Body of pancreas (tissue), 4 donors: Measurements from ENCODE around the gene MRPS24. TPM values are rescaled to one million over a fixed set of nuclear protein-coding genes. Genes with fewer than 3 reads are reported as not detected.

ENCODE experiments used
- ATAC-seq: fragments of 150-250 bp; one replicate; pipeline ENCODE4 v1.9.1; 2016
- DNase-seq, 4 donors: peaks; one replicate each; pipeline ENCODE4 v3.0.0-alpha.2; 2019
- H3K27ac ChIP-seq, 4 donors: fragments of 200-600 bp; sonication (generic); 1 replicate in 3 of 4; 2 replicates in 1 of 4; pipeline versions ENCODE4 v1.5.1 to v1.6.1; 2016 to 2019; ENCODE audit warnings: mild to moderate bottlenecking in 1 of 4, mixed read lengths in 1 of 4, moderate library complexity in 1 of 4
- H3K27me3 ChIP-seq, 2 donors: fragments of 200-600 bp; sonication (generic); one replicate each; pipeline ENCODE4 v1.6.0; 2016; ENCODE audit warnings: mild to moderate bottlenecking in 1 of 2
- H3K36me3 ChIP-seq, 2 donors: fragments of 200-600 bp; sonication (generic); replicated peaks in 1 of 2; 2 replicates each; pipeline ENCODE4 v1.5.1; 2016; ENCODE audit warnings: low read depth in 2 of 2; ENCODE audit not compliant: insufficient read depth in 1 of 2
- H3K4me1 ChIP-seq: fragments of 200-600 bp; sonication (generic); one replicate; pipeline ENCODE4 v1.6.0; 2016
- H3K4me3 ChIP-seq, 2 donors: fragments of 200-600 bp; sonication (generic); 1 replicate in 1 of 2; 2 replicates in 1 of 2; pipeline ENCODE4 v1.5.1; 2016 to 2019
- H3K9me3 ChIP-seq, 3 donors: fragments of 200-600 bp; sonication (generic); 1 replicate in 2 of 3; 2 replicates in 1 of 3; pipeline ENCODE4 v1.5.1; 2016
- CTCF ChIP-seq, 7 experiments: fragments of 450-650 bp in 4 of 7; fragments of 200-600 bp in 3 of 7; sonication (generic) in 3 of 7; IDR thresholded peaks; one replicate each; pipeline ENCODE4 v1.5.1; 2016 to 2019; ENCODE audit warnings: antibody characterized with exemption in 7 of 7
- POLR2A ChIP-seq, 3 donors: fragments of 450-650 bp; IDR thresholded peaks; one replicate each; pipeline ENCODE4 v1.6.1; 2016; ENCODE audit warnings: antibody characterized with exemption in 3 of 3, mild to moderate bottlenecking in 2 of 3
- WGBS, 2 donors: methylation state at CpG; one replicate each; pipeline ENCODE4 v1.1.5; 2017; 5-methylcytosine and 5-hydroxymethylcytosine counted together
- intact Hi-C: fragments of 100-400 bp; cut with DNase I; formaldehyde crosslinking; loops from one replicate; pipeline ENCODE4 v1.15.1; 2023
- total RNA-seq, 2 donors: library from RNA; depleted of rRNA; stranded (reverse); fragments of >200 nt; gene quantifications; one replicate each; pipeline ENCODE4 v1.1.0, GENCODE V29; 2016

Gene MRPS24
- total RNA-seq, 2 donors from 2014 or later: 81.7 to 99.9 TPM

- intact Hi-C loops: no loop called here
- DNase-seq (no peak), ATAC-seq (no peak)
- TF ChIP-seq POLR2A (IDR thresholded peaks at IDR 0.05) (no peak), CTCF (IDR thresholded peaks at IDR 0.05) (no peak)
- Histone ChIP-seq H3K9me3 (no peaks in the 10 kb centered on the region), H3K4me3 (no peak overlapping the region), H3K4me1 (no peaks in the 10 kb centered on the region), H3K27ac (no peak overlapping the region), H3K36me3 (peaks cover 7 to 16% of the 10 kb centered on the region in 2 donors), H3K27me3 (no peaks in the 10 kb centered on the region)
- WGBS, 2 donors: 88 to 91% methylated on average over 37 of the region's 38 CpGs
Observed at GRCh38 chr7:43877968-43878864, 8.9 kb upstream of the MRPS24 start.

- no peak overlapping the region for H3K4me3 ChIP-seq
- 89 to 95% methylated on average over 11 to 29 of the region's 29 CpGs for WGBS, 2 donors
- no peaks in the 10 kb centered on the region for H3K27me3 ChIP-seq
- ATAC-seq (no peak), DNase-seq (no peak)
- no peaks in the 10 kb centered on the region for H3K9me3 ChIP-seq
- peaks cover 3% of the 10 kb centered on the region for H3K4me1 ChIP-seq
- H3K36me3 ChIP-seq: peaks cover 7 to 16% of the 10 kb centered on the region in 2 donors
- TF ChIP-seq POLR2A (IDR thresholded peaks at IDR 0.05): no peak
- TF ChIP-seq CTCF (IDR thresholded peaks at IDR 0.05): no peak
- H3K27ac ChIP-seq: no peak overlapping the region
- intact Hi-C loops: no loop called here
Observed at GRCh38 chr7:43876976-43877745, 7.8 kb upstream of the MRPS24 start.

- ATAC-seq (no peak), DNase-seq (no peak)
- intact Hi-C loops: no loop called here
- Histone ChIP-seq H3K9me3 (no peaks in the 10 kb centered on the region), H3K4me3 (no peak overlapping the region), H3K27me3 (no peaks in the 10 kb centered on the region), H3K4me1 (peaks cover 3% of the 10 kb centered on the region), H3K27ac (no peak overlapping the region), H3K36me3 (peaks cover 7 to 16% of the 10 kb centered on the region in 2 donors)
- TF ChIP-seq POLR2A (IDR thresholded peaks at IDR 0.05) (no peak), CTCF (IDR thresholded peaks at IDR 0.05) (no peak)
- WGBS, 2 donors: 81 to 91% methylated on average over 6 to 7 of the region's 7 CpGs
Observed at GRCh38 chr7:43876241-43876640, 6.9 kb upstream of the MRPS24 start.

GRCh38 chr7:43873300-43873699 is 4.0 kb upstream of the MRPS24 start:
- Histone ChIP-seq H3K27me3 (no peaks in the 10 kb centered on the region), H3K4me1 (peaks cover 9% of the 10 kb centered on the region), H3K27ac (no peak overlapping the region), H3K9me3 (no peaks in the 10 kb centered on the region), H3K36me3 (peaks cover 6 to 7% of the 10 kb centered on the region in 2 donors), H3K4me3 (no peak overlapping the region)
- intact Hi-C loops: no loop called here
- TF ChIP-seq CTCF (IDR thresholded peaks at IDR 0.05) (no peak), POLR2A (IDR thresholded peaks at IDR 0.05) (no peak)
- DNase-seq (peak in 3 of 4 donors; percentile 37 to 54 (median 41)), ATAC-seq (no peak)
- 81% methylated on average over 5 of the region's 5 CpGs for WGBS, 2 donors
